Stimulated activated CD8-positive, alpha-beta memory T cell treated with anti-CD3 and anti-CD28 coated beads, Interleukin-2, amount 100 ng/mL, for 1 hour (primary cell): Measurements from ENCODE around the gene STN1.

ENCODE experiments used
- DNase-seq, 2 donors: peaks; one replicate each; pipeline ENCODE4 v3.0.0-alpha.2; 2020; ENCODE audit warnings: low read depth in 2 of 2

The STN1 gene

DNA sequence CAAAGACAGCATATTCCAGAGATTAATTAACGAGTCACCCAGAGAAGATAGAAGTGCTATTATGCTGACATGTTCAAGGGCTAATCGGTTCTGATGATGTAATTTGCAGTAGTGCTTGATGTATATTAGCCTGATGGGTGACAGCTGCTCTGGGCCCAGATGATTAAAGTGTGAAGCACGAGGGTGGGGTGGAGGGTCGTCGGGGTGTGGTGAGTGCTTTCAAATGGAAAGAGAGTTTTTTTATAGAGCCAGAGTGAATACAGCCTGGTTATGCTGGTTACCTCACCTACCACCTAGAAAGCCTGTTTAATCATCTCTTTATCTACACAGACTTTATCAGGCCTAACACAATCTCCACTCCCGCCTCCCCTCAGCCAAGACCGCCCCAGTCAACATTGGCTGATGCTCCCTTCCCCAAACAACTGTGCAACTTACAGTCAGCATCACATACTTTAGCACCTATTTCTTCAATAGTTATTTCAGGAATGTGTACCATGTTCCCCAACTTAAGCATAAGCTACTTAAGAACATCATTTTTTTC lies 11.5 kb upstream of the STN1 start:
- DNase-seq = no peak

DNA sequence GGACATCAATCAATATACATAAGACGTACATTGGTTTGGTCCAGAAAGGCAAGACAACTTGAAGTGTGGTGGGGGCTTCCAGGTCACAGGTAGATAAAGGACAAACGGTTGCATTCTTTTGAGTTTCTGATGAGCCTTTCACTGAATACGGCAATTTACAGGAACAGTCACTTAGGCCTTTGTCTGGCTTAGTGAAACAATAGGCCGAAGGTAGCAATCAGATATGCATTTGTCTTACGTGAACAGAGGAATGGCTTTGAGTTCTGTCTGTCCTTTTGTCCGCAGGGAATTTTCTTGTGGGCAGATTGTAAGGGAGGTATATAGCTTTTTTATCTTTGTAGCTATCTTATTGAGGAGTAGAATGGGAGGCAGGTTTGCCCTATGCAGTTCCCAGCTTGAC lies 10.8 kb upstream of the STN1 start:
- no peak for DNase-seq

GRCh38 chr10:103926722-103927319 lies 8.8 kb upstream of the STN1 start:
- no peak for DNase-seq

DNA sequence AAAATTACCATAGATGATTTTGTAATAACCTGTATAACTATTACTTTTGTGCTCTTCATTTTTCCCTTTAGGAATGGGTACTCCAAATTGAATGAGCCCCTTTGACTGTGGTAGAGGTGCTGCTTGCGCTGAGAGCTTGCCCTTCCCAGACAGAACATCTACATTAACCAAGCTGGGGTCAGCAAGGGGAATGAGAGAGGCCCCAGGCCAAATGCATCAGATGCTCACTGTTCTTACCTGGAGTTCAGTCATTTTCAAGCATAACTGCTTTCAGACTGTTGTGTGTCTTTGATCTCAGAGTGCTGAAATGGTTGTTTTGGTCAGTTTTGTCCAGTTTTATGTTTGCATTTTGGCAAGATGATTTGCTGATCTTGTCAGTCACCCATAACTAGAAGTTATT lies 7.6 kb upstream of the STN1 start:
- DNase-seq = no peak

DNA sequence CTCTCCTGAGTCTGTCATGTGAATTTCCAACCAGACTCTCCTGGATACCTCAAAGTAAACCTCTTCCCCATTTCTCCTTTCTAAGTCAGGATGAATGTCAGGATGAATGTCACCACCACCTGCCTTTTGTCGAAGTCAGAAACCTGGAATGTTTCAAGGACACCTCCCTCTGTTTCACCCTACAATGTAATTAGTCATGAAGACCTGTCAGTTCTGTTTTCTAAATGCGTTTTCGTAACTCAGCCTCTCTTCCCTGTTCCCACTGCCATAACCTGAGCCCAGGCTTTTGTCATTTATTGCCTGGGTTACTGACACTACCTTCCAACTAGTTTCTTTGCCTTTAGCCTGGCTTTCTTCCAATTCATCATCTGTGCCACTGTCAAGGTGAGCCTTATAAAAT lies 5.5 kb upstream of the STN1 start:
- no peak for DNase-seq

GRCh38 chr10:103922659-103923058 lies 4.7 kb upstream of the STN1 start:
- no peak for DNase-seq

DNA sequence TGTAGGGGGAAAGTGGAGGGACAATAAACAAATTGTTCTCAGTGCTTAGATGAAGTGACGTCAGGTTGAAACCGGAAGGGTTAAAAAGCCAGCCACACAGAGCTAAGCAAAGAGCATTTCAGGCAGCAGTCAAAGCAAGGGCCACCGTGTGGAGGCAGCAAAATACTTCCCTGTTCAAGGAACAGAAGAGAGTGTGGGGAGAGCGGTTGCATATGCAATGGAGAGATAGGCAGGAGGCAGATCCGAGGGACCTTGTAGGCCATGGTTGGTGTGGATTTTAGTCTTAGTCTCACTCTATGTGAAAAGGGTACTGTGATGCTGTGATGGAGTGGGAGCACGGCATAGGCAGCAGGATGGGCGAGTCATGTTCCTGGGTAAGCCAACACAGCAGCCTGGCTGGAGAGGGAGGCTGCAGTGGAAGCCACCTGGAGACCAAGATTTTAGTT lies 3.8 kb upstream of the STN1 start:
- no peak for DNase-seq

DNA sequence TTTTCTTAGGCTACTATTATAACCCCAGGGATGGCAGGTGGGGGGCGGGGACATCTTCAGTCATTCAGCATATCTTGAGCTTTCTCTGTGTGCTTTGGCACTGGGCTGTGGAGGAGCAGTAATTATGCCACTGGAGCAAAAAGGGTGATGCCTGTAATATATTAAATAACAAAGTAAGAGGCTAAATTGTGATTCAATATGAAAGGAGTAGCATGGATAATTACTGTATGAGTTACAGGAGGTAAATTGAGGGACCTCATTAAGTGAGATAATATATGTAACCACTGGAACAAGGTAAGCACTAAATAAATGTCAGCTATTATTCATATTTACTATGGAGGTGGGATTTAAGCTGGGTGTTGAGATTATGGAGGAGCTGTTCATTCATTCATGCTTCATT lies 3.3 kb upstream of the STN1 start:
- DNase-seq = no peak

GRCh38 chr10:103919648-103920025 lies 1.7 kb upstream of the STN1 start:
- DNase-seq = no peak

- DNase-seq = no peak
Observed at GRCh38 chr10:103917302-103918052, 507 bp downstream of the STN1 start.

GRCh38 chr10:103916876-103917275 lies 1.1 kb downstream of the STN1 start:
- DNase-seq = no peak

DNA sequence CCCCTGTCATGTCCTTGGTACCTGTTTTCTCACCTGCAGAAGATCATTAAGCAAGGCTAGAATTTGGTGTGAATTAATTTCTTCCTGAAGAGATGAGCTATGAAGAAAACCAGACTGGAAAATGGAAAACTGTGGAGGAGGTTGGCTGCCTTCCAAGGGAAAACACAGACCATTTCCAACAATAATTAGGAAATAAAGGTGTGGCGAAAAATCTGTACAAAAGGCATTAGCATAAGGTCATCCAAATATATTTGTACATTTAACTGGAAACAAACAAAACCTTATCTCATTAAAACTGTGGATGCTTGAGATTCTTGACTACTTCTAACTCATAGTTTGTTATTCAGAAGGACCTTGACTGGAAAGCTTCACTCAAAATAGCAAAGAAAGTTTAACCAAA lies 1.7 kb downstream of the STN1 start:
- no peak for DNase-seq

DNA sequence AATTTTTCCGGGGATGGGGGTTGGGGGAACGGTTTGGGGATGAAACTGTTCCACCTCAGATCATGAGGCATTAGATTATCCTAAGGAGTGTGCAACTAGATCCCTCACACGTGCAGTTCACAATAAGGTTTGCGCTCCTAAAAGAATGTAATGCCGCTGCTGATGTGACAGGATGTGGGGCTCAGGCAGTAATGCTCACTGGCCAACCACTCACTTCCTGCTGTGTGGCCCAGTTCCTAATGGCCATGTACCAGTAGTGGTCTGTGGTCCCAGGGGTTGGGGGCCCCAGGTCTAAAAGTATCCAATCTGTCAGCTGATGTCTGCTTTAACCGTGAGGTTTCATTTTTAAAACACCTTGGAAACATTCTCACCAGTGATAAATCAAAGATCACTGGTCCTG lies 2.2 kb downstream of the STN1 start:
- DNase-seq = no peak

GRCh38 chr10:103912759-103913158 lies 5.2 kb downstream of the STN1 start:
- DNase-seq = no peak

DNA sequence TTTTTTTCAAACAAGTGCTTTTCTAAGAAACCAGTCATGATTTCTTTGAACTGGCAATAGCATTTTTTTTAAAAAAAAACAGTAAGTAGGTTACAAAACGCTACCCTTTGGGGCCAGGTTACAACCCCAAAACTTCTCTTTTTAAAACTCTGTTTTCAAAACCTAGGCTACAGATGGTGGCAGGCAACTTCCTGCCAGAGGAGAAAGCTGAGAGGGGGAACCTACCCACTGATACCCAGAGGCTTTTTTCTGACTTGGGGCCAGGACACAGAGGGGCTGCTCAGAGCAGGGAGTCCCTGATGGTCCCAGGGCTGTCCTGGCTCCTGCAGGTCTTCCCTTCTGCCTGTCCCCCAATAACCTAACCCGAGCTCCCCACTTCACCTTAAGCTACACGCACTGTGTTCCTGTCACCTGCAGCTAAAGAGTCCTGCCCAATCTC lies 6.9 kb downstream of the STN1 start:
- peak in 1 of 2 donors; percentile 15 for DNase-seq

DNA sequence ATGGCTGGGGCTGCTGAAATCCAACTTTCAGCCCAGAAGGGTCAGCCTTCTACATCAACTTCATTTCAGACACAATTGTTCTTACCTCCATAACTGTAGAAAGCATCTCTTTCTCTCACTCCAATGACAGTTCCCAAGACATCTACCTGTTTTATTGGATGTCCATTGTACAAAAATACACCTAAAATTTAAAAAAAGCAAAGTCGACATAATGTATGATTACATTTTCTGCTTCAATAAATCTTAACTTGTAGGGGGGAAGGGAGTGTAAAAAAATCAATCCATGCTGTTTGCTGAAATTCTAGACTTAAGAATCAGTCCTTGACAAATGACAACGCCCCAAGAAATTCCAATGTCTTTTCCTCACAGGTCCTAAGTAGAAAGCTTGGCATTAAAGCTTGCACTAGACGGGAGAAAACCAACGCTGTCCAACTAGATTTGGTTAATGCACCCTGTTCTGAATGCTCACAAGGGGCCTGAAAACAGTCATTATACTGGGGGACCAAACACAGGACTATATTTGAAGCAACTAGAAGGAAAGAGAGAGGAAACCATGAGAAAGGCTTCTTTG lies 7.5 kb downstream of the STN1 start:
- DNase-seq = no peak

GRCh38 chr10:103905441-103905840 lies 12.5 kb downstream of the STN1 start:
- no peak for DNase-seq

DNA sequence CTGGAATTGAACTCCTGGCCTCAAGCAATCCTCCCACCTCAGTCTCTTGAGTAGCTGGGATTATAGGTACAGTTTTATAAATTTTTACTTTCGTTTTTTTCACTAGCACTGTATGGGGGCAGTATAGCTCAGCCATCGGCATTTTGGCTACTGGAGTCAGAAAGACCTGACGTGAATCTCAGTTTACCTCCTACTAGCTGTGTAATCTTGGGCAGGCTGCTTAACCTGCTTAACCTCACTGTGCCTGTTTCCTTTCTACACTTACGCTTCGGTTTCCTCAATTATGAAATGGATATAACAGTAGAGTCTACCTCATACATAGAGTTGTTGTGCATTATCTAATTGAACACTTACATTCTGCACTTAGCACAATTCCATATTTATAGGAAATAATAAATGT lies 16.7 kb downstream of the STN1 start:
- no peak for DNase-seq

- no peak for DNase-seq
Observed at GRCh38 chr10:103899312-103899711, 18.7 kb downstream of the STN1 start.

- no peak for DNase-seq
Observed at GRCh38 chr10:103897241-103897774, 20.7 kb downstream of the STN1 start.

DNA sequence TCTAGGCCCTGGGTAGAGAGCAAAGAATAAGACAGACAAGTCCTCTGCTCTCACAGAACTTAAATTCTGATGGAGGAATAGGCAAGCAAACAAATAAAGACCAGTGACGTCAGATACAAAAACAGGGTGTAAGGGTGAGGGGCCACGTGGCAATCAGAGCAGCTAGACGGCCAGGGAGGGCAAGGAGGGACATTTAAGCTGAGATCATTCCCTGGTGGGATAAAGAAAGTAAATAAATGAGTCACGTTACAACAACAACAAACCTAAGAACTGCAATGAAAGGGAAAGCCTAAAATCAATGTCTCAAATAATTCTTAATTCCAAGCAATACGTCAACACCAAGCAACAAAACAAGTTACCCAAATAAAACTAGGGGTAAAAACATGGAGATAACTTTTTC lies 21.8 kb downstream of the STN1 start:
- no peak for DNase-seq

- DNase-seq = no peak
Observed at GRCh38 chr10:103895411-103896186, 22.4 kb downstream of the STN1 start.
